Mesodermal cell (in vitro differentiated cells): Measurements from ENCODE around the gene HLA-F.

Experiments used
- H3K27ac ChIP-seq: 2 replicates; pipeline ENCODE4 v1.7.0; 2013; ENCODE audit warnings: mild to moderate bottlenecking, low read depth, low read length, moderate library complexity; ENCODE audit not compliant: severe bottlenecking
- H3K36me3 ChIP-seq: 2 replicates; pipeline ENCODE4 v1.7.1; 2013; ENCODE audit warnings: mild to moderate bottlenecking, low read length, moderate library complexity; ENCODE audit not compliant: control insufficient read depth, insufficient read depth
- H3K4me1 ChIP-seq: one replicate; pipeline ENCODE4 v1.7.1; 2013; ENCODE audit warnings: mild to moderate bottlenecking, low read length; ENCODE audit not compliant: insufficient read depth, control insufficient read depth, poor library complexity, severe bottlenecking
- H3K4me3 ChIP-seq: 2 replicates; pipeline ENCODE4 v1.7.0; 2013; ENCODE audit warnings: low read length, control low read depth, mild to moderate bottlenecking; ENCODE audit not compliant: insufficient read depth, poor library complexity, severe bottlenecking; ENCODE audit errors: extremely low read depth
- H3K9me3 ChIP-seq: 2 replicates; pipeline ENCODE4 v1.7.1; 2013; ENCODE audit warnings: mild to moderate bottlenecking, low read length, moderate library complexity; ENCODE audit not compliant: control insufficient read depth
- WGBS, 2 experiments: methylation state at CpG; one replicate each; pipeline ENCODE4 v1.1.5; 2013; ENCODE audit warnings: missing lambda C conversion rate in 2 of 2; ENCODE audit not compliant: insufficient coverage in 2 of 2; 5-methylcytosine and 5-hydroxymethylcytosine counted together

Gene HLA-F

DNA sequence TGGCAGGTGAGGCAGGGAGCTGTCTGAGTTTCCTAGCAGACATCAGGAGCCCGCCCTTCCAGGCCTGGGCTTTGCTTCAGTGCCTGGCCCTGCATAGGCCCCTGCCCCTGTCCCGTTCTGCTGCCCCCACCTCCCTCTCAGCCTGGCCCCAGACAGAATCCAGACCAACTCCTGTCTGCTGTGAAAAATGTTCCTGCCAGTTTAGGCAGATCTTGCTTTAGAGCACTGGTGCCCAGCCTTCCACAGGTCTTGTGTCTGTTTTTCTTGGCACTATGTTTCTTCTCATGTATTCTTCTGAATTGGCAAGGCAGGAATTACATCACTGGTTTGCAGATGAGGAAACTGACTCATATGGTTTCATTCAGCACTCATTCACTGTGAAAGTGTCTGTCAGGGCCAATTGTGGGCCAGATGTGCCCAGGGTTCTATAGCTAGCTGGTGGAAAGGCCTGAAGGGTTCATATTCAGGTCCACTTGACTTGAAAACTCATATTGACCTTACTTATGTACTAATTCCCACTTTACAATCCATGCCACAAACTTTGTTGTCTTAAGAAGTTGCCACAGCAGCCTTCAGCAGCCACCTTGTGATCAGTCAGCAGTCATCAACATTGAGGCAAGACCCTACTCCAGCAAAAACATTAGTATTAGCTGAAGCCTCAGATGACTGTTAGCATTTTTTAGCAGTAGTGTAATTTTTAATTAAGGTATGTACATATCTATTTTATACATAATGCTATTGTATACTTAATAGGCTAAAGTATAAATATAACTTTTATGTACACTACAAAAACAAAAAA is 40.5 kb downstream of the HLA-F start:
- no peak overlapping the region for H3K27ac ChIP-seq

DNA sequence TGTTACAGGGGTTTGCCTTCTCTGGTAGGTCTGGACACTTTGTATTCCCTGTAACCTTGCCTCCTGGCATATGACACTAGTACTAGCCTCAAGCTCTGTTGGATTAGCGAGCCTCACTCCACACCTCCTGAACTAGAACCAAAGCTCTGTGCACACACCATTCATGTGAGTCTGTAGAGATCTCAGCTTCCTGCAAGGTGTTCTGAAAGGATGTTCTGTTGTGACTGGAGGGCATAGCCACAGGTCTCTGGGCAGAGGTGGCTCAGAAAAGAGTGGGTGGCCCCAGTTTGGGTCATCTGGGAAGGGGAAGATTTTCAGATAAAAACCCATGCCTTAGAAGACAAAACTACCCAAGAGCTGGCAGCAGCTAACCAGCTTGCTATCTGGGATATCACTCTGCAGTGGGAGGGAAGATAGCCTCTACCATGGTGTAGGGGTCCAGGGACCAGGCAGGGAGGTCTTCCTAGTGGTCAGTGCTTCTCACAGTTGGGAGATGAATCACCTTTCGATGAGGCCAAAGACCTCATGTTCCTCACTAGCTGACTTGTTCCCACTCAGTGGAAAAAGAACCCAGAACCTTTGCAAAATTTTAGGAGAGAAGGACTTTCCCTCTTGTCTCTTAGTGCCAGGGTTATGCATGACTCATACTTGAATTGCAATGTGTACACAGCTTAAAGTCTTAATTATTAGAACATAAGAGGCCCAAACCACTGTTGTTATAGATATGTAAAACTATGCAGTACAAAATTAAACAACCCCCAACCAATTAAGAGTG is 41.4 kb downstream of the HLA-F start:
- H3K27ac ChIP-seq: no peak overlapping the region
- no peaks in the 10 kb centered on the region for H3K9me3 ChIP-seq
- H3K36me3 ChIP-seq: no peaks in the 10 kb centered on the region
- WGBS, 2 experiments: no CpG with 5 or more reads among the region's 2 CpGs
- H3K4me1 ChIP-seq: peaks cover 7% of the 10 kb centered on the region
- no peak overlapping the region for H3K4me3 ChIP-seq

More for the DNA sequence above, 40.5 kb downstream of the HLA-F start:
- Histone ChIP-seq H3K9me3 (no peaks in the 10 kb centered on the region), H3K4me3 (no peak overlapping the region), H3K4me1 (peaks cover 9% of the 10 kb centered on the region), H3K36me3 (no peaks in the 10 kb centered on the region)
- WGBS, 2 experiments: 75 to 82% methylated on average over 2 of the region's 2 CpGs

DNA sequence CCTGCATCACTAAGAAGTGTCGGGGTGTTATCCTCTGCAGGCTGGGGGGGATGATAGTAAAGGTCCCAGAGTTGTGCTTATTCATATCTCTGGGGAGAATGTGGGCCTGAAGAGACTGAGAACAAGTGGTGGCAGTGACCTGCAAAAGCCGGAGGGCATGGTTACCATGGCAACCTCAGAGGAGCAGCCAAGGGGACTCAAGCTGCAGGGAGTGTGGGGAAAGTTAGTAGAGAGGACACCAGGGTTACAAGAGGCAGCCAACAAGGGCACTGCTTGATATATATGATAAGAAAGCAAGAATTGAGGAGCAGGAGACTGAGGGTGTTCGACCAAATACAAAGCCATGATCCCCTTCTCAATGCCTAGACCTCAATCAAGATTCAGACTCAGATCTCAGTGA is 46.1 kb downstream of the HLA-F start:
- Histone ChIP-seq H3K4me3 (no peak overlapping the region), H3K27ac (no peak overlapping the region), H3K4me1 (no peaks in the 10 kb centered on the region), H3K36me3 (no peaks in the 10 kb centered on the region), H3K9me3 (no peaks in the 10 kb centered on the region)
- WGBS, 2 experiments: 68 to 80% methylated on average over 2 of the region's 3 CpGs

DNA sequence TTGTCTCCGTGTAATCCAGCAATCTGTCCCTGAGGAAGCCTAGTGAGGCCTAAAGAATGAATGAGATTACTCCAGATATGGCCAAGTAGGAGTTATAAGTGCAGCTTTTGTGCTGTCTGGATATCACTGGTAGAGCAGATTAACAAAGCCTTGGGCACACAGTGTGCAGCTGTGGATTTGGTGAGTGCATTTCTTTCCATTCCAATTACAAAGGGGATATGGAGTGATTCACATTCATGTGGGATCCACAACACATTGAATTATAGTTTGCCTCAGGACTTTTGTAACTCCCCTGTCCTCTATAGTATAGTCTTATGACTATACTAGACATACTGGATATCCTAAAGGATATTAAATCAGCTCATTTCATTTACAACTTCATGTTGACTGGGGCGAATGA is 47.1 kb downstream of the HLA-F start:
- Histone ChIP-seq H3K36me3 (no peaks in the 10 kb centered on the region), H3K27ac (no peak overlapping the region), H3K4me1 (no peaks in the 10 kb centered on the region), H3K9me3 (no peaks in the 10 kb centered on the region), H3K4me3 (no peak overlapping the region)
- 58 to 72% methylated on average over 2 of the region's 2 CpGs for WGBS, 2 experiments

DNA sequence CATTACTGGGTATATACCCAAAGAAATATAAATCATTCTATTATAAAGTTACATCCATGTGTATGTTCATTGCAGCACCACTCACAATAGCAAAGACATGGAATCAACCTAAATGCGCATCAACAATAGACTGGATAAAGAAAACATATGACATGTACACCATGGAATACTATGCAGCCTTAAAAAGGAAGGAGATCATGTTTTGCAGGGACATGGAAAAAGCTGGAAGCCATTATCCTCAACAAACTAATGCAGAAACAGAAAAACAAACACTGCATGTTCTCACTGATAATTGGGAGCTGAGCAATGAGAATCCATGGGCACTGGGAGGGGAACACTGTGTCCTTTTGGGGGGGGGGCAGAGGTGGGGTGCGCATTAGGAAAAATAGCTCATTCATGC is 53.5 kb downstream of the HLA-F start:
- Histone ChIP-seq H3K36me3 (no peaks in the 10 kb centered on the region), H3K9me3 (no peaks in the 10 kb centered on the region), H3K27ac (no peak overlapping the region), H3K4me3 (no peak overlapping the region), H3K4me1 (no peaks in the 10 kb centered on the region)
- no CpG with 5 or more reads among the region's 2 CpGs for WGBS, 2 experiments
